A673 (cell line): ENCODE measurements around the gene PTCH1. TPM values are rescaled to one million over a fixed set of nuclear protein-coding genes. Genes with fewer than 3 reads are reported as not detected.

Experiments
- BruUV-seq: library from RNA; stranded (reverse); fragments of 400-500 nt; replicated peaks from 2 replicates; lab custom pipeline; 2021; lab: Mats Ljungman, UMichigan
- CTCF ChIA-PET: fragments of 300-600 bp; sonication (Branson Sonifier 250); formaldehyde crosslinking; loops from one replicate; lab custom pipeline; 2022; ENCODE audit warnings: antibody characterized with exemption; lab: Charles Lee
- POLR2A ChIA-PET: fragments of 300-600 bp; sonication (Branson Sonifier 250); formaldehyde crosslinking; loops from one replicate; lab custom pipeline; 2022; ENCODE audit warnings: antibody characterized with exemption; ENCODE audit not compliant: low non-redundant PET; lab: Charles Lee
- DNase-seq: peaks from one replicate; pipeline ENCODE4 v3.0.0-alpha.2; 2015; ENCODE audit warnings: low spot score
- H3K27ac ChIP-seq: fragments of 200-600 bp; sonication (generic); 2 replicates; pipeline ENCODE4 v1.5.1; 2016; ENCODE audit warnings: mixed run types, low read depth, mild to moderate bottlenecking, mixed read lengths, antibody characterized with exemption, low read length; ENCODE audit not compliant: poor library complexity, severe bottlenecking
- H3K27me3 ChIP-seq: fragments of 200-600 bp; sonication (generic); replicated peaks from 2 replicates; pipeline ENCODE4 v1.6.1; 2017; ENCODE audit warnings: mixed run types, low read depth, mild to moderate bottlenecking, mixed read lengths, antibody characterized with exemption, low read length; ENCODE audit not compliant: insufficient read depth, poor library complexity
- H3K36me3 ChIP-seq: fragments of 200-600 bp; sonication (generic); 2 replicates; pipeline ENCODE4 v1.6.1; 2016; ENCODE audit warnings: mixed run types, mild to moderate bottlenecking, mixed read lengths, antibody characterized with exemption, low read length; ENCODE audit not compliant: insufficient read depth, poor library complexity, severe bottlenecking
- H3K4me1 ChIP-seq: fragments of 200-600 bp; sonication (generic); 2 replicates; pipeline ENCODE4 v1.6.1; 2017; ENCODE audit warnings: mixed run types, mild to moderate bottlenecking, mixed read lengths, antibody characterized with exemption, low read length; ENCODE audit not compliant: insufficient read depth, poor library complexity, severe bottlenecking
- H3K4me3 ChIP-seq: fragments of 200-600 bp; sonication (generic); 2 replicates; pipeline ENCODE4 v1.5.1; 2016; ENCODE audit warnings: low read depth, mixed run types, mild to moderate bottlenecking, mixed read lengths, low read length; ENCODE audit not compliant: poor library complexity, severe bottlenecking
- H3K9me3 ChIP-seq: fragments of 200-600 bp; sonication (generic); 2 replicates; pipeline ENCODE4 v1.6.1; 2016; ENCODE audit warnings: mixed run types, low read depth, mild to moderate bottlenecking, mixed read lengths, antibody characterized with exemption, low read length; ENCODE audit not compliant: poor library complexity, severe bottlenecking
- CTCF ChIP-seq: fragments of 300-800, 200-600 bp; sonication (generic); conservative IDR thresholded peaks from 2 replicates; pipeline ENCODE4 v1.5.1; 2017; ENCODE audit warnings: low read depth, mild to moderate bottlenecking, antibody characterized with exemption, low read length, moderate library complexity, mixed read lengths
- EZH2 ChIP-seq: fragments of 200-600 bp; sonication (generic); IDR thresholded peaks from 2 replicates; pipeline ENCODE4 v1.6.1; 2017; ENCODE audit warnings: borderline replicate concordance, low read depth, mild to moderate bottlenecking, mixed read lengths, antibody characterized with exemption, low read length; ENCODE audit not compliant: poor library complexity, severe bottlenecking
- intact Hi-C: fragments of 100-400 bp; cut with micrococcal nuclease; formaldehyde crosslinking; loops from one replicate; pipeline ENCODE4 v1.10.0; 2022; ENCODE audit not compliant: unreplicated experiment
- total RNA-seq: library from RNA; stranded (reverse); gene quantifications from 2 replicates; pipeline ENCODE4 v1.2.3, GENCODE V29; 2021

Gene PTCH1
- total RNA-seq, 1 experiment from 2014 or later = 36.5 TPM

- Histone ChIP-seq H3K4me1 (peaks cover 27% of the 10 kb centered on the region), H3K27me3 (no peaks in the 10 kb centered on the region), H3K4me3 (no peak overlapping the region), H3K9me3 (no peaks in the 10 kb centered on the region), H3K27ac (no peak overlapping the region), H3K36me3 (peaks cover 72% of the 10 kb centered on the region)
- DNase-seq = no peak
- TF ChIP-seq EZH2 (no peak), CTCF (no peak)
- POLR2A ChIA-PET = no interaction called here
- CTCF ChIA-PET = no interaction called here
- BruUV-seq = no TSS peak
- intact Hi-C loops = no loop called here
Measured at GRCh38 chr9:95459851-95460517, 56.8 kb downstream of the PTCH1 start.

DNA sequence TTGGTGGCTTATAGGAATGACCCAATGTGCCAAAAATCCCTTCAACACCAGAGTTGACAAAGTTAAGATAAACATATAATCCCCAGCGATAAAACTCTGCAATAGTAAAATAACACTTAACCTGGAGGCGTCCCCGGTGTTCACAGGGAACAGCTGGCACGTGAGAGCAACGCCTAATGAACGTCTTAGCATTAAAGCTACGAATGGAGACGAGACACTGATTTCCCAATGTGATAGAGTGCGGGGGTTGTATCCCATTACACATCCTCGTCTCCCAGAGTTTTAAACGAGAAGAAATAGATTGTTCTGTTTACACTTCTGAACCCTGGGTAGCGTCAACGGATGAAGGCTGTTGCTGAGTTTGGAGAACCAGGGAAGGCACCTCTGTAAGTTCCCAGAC lies 57.6 kb downstream of the PTCH1 start:
- Histone ChIP-seq H3K27me3 (no peaks in the 10 kb centered on the region), H3K4me3 (no peak overlapping the region), H3K9me3 (no peaks in the 10 kb centered on the region), H3K36me3 (peaks cover 72% of the 10 kb centered on the region), H3K27ac (no peak overlapping the region), H3K4me1 (peaks cover 27% of the 10 kb centered on the region)
- no peak for DNase-seq
- CTCF ChIA-PET = no interaction called here
- no peak for TF ChIP-seq EZH2
- POLR2A ChIA-PET = no interaction called here
- no TSS peak for BruUV-seq
- intact Hi-C loops = no loop called here

DNA sequence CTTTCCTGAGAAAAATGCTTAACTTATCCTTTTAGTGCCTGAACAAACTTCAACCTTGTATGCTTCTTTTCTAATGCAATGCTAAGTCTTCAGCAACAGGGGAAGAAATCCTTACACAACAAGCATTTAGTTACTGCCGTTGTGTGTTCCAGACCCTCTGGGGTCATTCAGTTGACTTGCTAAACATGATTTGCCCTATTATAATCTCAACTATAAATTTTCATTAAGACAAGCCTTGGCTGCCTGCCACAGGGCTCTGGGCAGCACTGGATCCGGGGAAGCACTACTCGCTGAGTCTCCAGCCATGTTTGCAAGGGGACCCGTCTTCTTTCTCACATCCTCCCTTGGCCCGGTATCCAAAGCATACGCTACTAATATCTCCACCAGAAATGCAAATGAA lies 58.1 kb downstream of the PTCH1 start:
- POLR2A ChIA-PET = no interaction called here
- peak; percentile 15 for DNase-seq
- Histone ChIP-seq H3K27me3 (no peaks in the 10 kb centered on the region), H3K4me3 (no peak overlapping the region), H3K9me3 (no peaks in the 10 kb centered on the region), H3K36me3 (peaks cover 76% of the 10 kb centered on the region), H3K4me1 (peaks cover 25% of the 10 kb centered on the region), H3K27ac (peak overlapping the region; percentile 44)
- no TSS peak for BruUV-seq
- TF ChIP-seq CTCF (no peak), EZH2 (no peak)
- CTCF ChIA-PET = no interaction called here
- intact Hi-C loops = no loop called here

DNA sequence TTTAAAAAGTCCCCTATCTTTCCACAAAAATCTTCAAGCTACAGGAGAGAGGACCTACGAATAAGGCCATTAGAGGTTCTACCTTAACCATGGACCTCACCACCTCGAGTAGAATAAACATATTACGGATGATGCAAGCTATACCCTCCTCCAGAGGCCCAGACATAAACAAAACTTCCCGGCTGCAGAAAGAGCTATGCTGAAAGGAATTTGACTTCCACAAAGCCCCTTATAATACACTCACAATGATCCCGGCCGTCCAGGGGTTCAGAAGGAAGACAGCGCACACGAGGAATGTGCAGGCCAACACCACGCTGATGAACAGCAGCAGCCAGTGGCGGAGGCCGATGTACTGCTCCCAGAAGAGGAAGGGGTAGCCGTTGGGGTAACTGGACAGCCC lies 59.0 kb downstream of the PTCH1 start:
- no TSS peak for BruUV-seq

More for the DNA sequence above, 59.0 kb downstream of the PTCH1 start:
- Histone ChIP-seq H3K9me3 (no peaks in the 10 kb centered on the region), H3K36me3 (peaks cover 84% of the 10 kb centered on the region), H3K27me3 (no peaks in the 10 kb centered on the region), H3K27ac (peak overlapping the region; percentile 44), H3K4me1 (peaks cover 17% of the 10 kb centered on the region), H3K4me3 (no peak overlapping the region)
- intact Hi-C loops = no loop called here
- ChIA-PET POLR2A (no interaction called here), CTCF (no interaction called here)
- DNase-seq = no peak
- no peak for TF ChIP-seq CTCF
- no peak for TF ChIP-seq EZH2
